Measurements from ENCODE around the gene RFX3. TPM values are rescaled to one million over a fixed set of nuclear protein-coding genes. Genes with fewer than 3 reads are reported as not detected.

The RFX3 gene
- total RNA-seq, 4 donors from 2014 or later = 8.4 to 15.3 (median 9.7) TPM

DNA sequence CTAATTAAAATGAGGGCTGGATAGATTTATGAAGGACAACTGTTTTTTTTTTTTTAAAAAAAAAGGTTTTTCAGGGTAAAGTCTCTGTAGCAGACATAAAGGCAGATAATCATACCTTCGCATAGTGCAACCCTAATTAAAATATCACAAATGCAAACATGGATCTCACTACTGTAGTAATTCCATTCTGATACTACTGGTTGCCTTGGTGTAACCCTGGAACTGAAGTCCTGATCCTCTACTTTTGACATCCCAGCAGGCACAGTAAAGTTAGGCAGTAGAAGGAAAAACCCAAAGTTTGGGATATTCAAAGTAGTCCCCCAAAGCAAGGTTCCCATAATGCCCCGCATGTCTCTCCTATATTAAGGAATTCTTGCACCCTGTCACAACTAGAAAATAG is 19.6 kb downstream of the RFX3 start:
- TF ChIP-seq, protein P1, sequence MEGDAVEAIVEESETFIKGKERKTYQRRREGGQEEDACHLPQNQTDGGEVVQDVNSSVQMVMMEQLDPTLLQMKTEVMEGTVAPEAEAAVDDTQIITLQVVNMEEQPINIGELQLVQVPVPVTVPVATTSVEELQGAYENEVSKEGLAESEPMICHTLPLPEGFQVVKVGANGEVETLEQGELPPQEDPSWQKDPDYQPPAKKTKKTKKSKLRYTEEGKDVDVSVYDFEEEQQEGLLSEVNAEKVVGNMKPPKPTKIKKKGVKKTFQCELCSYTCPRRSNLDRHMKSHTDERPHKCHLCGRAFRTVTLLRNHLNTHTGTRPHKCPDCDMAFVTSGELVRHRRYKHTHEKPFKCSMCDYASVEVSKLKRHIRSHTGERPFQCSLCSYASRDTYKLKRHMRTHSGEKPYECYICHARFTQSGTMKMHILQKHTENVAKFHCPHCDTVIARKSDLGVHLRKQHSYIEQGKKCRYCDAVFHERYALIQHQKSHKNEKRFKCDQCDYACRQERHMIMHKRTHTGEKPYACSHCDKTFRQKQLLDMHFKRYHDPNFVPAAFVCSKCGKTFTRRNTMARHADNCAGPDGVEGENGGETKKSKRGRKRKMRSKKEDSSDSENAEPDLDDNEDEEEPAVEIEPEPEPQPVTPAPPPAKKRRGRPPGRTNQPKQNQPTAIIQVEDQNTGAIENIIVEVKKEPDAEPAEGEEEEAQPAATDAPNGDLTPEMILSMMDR (IDR thresholded peaks at IDR 0.05; ENCODE audit: low read depth) = no peak

DNA sequence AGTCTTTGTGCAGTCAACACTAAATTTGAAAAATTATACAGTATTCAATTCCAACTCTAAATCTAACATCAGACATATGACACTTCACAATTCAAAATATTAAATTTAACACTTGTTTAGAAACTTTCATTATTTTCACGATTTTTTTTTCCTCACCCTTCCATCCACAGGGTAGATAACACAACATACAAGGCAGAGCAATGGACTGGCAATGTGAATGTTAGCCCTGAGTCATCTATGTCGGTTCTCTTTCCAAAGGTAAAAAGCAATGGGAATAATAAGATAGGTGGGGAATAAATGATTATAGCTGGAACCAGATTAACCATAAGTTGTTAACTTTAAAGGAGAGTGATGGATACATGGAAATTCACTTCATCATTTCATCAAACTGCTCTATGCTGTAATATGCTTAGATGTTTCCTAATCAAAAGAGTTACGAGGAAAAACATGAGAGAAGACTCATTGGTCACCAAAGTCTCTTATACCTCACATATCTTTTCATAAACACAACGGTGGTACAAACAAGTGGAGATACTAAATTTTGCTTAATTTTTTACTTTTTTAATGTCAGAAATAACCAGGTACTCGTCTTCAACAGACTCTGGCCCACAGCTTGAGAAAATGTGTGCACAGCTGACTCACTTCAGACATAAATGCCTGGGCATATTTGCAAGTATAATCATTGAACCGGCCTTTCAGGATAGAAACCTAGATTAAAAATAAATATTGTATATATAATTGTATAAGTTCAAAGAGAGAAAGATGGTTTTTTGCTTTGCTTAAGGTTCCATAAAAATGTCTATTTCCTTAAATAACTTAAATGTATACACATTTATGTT is 23.0 kb downstream of the RFX3 start:
- TF ChIP-seq, protein P1 (IDR thresholded peaks at IDR 0.05; ENCODE audit: low read depth) = no peak

DNA sequence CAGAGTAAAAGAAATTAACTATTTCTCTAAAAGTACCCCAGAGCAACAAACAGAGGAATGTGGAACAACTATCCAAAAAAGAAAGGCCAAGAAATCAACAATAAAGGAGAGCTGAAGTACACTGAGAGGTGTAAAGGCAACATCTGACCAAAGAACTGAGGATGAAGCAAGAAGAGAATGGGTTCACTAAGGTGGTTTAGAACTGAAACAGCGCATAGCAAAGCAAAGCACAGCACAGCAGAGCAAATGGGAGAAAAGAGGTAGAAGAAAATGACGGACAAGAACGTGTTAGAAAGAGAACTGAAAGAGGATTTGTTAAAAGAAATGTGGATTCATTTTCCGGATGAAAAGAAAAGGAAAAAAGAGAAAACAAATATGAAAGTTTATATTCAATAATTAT is 25.8 kb downstream of the RFX3 start:
- TF ChIP-seq, protein P1 (IDR thresholded peaks at IDR 0.05; ENCODE audit: low read depth) = no peak

DNA sequence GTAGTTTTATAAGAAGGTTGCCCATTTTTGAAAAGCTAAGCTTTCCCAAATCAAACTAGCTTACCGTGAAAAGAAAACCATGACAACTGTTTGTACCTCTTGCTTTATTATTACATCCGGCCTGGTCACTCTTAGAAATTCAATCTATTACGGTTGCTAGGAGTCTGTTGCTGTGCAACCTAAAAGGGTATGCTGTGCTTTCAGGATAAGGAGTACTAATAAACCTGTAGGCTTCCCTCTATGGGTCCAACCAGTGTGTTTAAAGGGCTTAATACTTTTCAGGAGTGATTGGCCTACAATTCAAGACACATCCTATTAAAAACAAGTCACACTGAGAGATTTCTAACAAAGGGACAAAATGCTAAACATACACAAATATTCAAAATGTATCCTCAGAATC is 27.1 kb downstream of the RFX3 start:
- TF ChIP-seq, protein P1 (IDR thresholded peaks at IDR 0.05; ENCODE audit: low read depth) = no peak

DNA sequence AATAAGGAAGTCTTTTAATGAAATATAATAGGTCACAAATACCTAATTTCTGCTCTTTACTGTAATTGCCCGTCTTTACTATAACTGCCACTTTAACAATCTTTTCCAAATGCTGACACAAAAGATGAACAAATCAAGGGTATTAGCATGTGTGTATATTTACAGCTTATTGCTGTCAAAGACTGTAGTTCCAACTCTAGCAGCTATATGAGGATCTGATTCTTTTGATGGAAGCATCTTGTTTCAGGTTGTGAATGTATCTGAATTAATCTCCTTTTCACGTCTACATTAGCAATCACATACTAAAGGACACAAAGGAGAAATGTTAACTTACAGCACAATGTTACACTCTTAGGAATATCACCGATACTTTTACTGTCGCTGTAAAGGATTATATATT is 27.9 kb downstream of the RFX3 start:
- TF ChIP-seq, protein P1 (IDR thresholded peaks at IDR 0.05; ENCODE audit: low read depth) = no peak

DNA sequence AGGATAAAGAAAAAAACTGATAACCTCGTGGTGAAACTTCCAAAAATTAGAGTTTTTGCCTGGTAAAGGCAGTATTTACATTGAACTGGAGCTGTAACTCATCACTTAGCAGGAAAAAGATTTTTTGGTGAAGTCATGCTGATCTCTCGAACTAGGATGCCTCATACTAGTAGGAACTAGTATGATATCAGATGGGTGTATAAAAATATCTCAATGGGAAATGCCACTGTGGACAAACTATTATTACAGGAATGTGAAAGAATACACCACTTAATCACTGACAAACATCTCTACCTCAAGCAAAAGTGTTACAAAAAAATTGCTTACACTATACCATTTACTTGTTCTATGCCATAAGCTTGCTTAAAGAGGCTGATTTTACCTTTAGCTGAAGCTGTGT is 28.4 kb downstream of the RFX3 start:
- TF ChIP-seq, protein P1 (IDR thresholded peaks at IDR 0.05; ENCODE audit: low read depth) = no peak

DNA sequence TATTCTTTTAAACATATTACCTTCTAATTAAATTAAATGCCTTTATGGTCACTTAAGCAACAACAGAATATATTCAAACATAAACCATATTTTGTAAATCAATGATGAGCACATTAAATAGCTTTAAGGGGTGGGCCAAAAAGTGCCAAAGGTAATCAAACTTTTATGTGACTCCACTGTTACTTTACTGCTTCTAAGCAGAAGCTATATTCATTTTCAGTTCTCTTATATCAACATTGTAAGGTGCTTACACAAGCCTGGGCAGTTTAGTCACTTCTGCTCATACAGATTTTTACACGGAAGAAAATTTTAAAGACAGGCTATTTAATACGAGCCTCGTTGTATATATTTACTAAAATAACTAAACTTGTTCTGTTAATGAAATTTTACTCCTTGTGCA is 29.9 kb downstream of the RFX3 start:
- TF ChIP-seq, protein P1 (IDR thresholded peaks at IDR 0.05; ENCODE audit: low read depth) = no peak

Measured in subcutaneous adipose tissue (tissue), 4 donors.